Suprapubic skin (tissue), 4 donors: ENCODE results near the gene ZDHHC21. TPM values are rescaled to one million over a fixed set of nuclear protein-coding genes. Genes with fewer than 3 reads are reported as not detected.

Experiments used
- DNase-seq, 2 donors: peaks; one replicate each; pipeline ENCODE4 v3.0.0-alpha.2; 2019; ENCODE audit warnings: low spot score in 2 of 2
- H3K27ac ChIP-seq: fragments of 200-600 bp; sonication (generic); one replicate; pipeline ENCODE4 v1.5.1; 2019
- H3K27me3 ChIP-seq: fragments of 200-600 bp; sonication (generic); one replicate; pipeline ENCODE4 v1.5.1; 2019
- H3K36me3 ChIP-seq: fragments of 200-600 bp; sonication (generic); one replicate; pipeline ENCODE4 v1.5.1; 2019
- H3K4me1 ChIP-seq: fragments of 200-600 bp; sonication (generic); one replicate; pipeline ENCODE4 v1.5.1; 2019
- H3K4me3 ChIP-seq: fragments of 200-600 bp; sonication (generic); one replicate; pipeline ENCODE4 v1.5.1; 2019; ENCODE audit warnings: mild to moderate bottlenecking
- H3K9me3 ChIP-seq: fragments of 200-600 bp; sonication (generic); one replicate; pipeline ENCODE4 v1.5.1; 2019
- CTCF ChIP-seq, 2 donors: fragments of 200-600 bp in 1 of 2; fragments of 450-650 bp in 1 of 2; sonication (generic) in 1 of 2; IDR thresholded peaks; one replicate each; pipeline ENCODE4 v1.5.1; 2016 to 2019; ENCODE audit warnings: antibody characterized with exemption in 2 of 2, mild to moderate bottlenecking in 1 of 2, moderate library complexity in 1 of 2
- EP300 ChIP-seq: sonication (generic); formaldehyde crosslinking; IDR thresholded peaks from one replicate; pipeline ENCODE4 v1.6.1; 2017; ENCODE audit warnings: antibody characterized with exemption
- POLR2A ChIP-seq, 2 donors: fragments of 450-650 bp; IDR thresholded peaks; one replicate each; pipeline ENCODE4 v1.6.1; 2017; ENCODE audit warnings: antibody characterized with exemption in 2 of 2, mild to moderate bottlenecking in 2 of 2, moderate library complexity in 2 of 2
- POLR2AphosphoS5 ChIP-seq, 3 donors: sonication (generic); formaldehyde crosslinking; IDR thresholded peaks; one replicate each; pipeline ENCODE4 v1.6.1; 2017; ENCODE audit warnings: antibody characterized with exemption in 3 of 3
- WGBS: methylation state at CpG from one replicate; pipeline ENCODE4 v1.1.5; 2018; 5-methylcytosine and 5-hydroxymethylcytosine counted together
- total RNA-seq, 4 donors: library from RNA; depleted of rRNA; stranded (reverse); fragments of >200 nt; gene quantifications; one replicate each; pipeline ENCODE4 v1.1.0, GENCODE V29; 2016

Gene ZDHHC21
- total RNA-seq, 4 donors from 2014 or later, result 6.5 to 12.9 (median 9.5) TPM

- Histone ChIP-seq H3K4me3 (no peak overlapping the region), H3K27me3 (no peaks in the 10 kb centered on the region), H3K36me3 (no peaks in the 10 kb centered on the region), H3K27ac (no peak overlapping the region), H3K9me3 (peaks cover 6% of the 10 kb centered on the region), H3K4me1 (no peaks in the 10 kb centered on the region)
- TF ChIP-seq EP300 (no peak), POLR2AphosphoS5 (IDR thresholded peaks at IDR 0.05) (no peak), POLR2A (IDR thresholded peaks at IDR 0.05) (no peak), CTCF (IDR thresholded peaks at IDR 0.05) (no peak)
- DNase-seq, result no peak
Measured at GRCh38 chr9:14710804-14711203, 17.6 kb upstream of the ZDHHC21 start.

GRCh38 chr9:14706530-14707140 lies 13.4 kb upstream of the ZDHHC21 start:
- Histone ChIP-seq H3K9me3 (peaks cover 10% of the 10 kb centered on the region), H3K27ac (no peak overlapping the region)

GRCh38 chr9:14705079-14705478 lies 11.8 kb upstream of the ZDHHC21 start:
- no peak overlapping the region for H3K4me3 ChIP-seq
- H3K27me3 ChIP-seq, result no peaks in the 10 kb centered on the region
- H3K4me1 ChIP-seq, result no peaks in the 10 kb centered on the region
- DNase-seq, result no peak
- TF ChIP-seq CTCF (IDR thresholded peaks at IDR 0.05) (no peak), POLR2AphosphoS5 (IDR thresholded peaks at IDR 0.05) (no peak), POLR2A (IDR thresholded peaks at IDR 0.05) (no peak), EP300 (no peak)
- no peaks in the 10 kb centered on the region for H3K36me3 ChIP-seq
- peaks cover 10% of the 10 kb centered on the region for H3K9me3 ChIP-seq
- H3K27ac ChIP-seq, result no peak overlapping the region

More at GRCh38 chr9:14706530-14707140, 13.4 kb upstream of the ZDHHC21 start:
- no peak overlapping the region for H3K4me3 ChIP-seq
- DNase-seq, result no peak
- TF ChIP-seq POLR2A (IDR thresholded peaks at IDR 0.05) (no peak), CTCF (IDR thresholded peaks at IDR 0.05) (no peak), POLR2AphosphoS5 (IDR thresholded peaks at IDR 0.05) (no peak), EP300 (no peak)
- H3K36me3 ChIP-seq, result no peaks in the 10 kb centered on the region
- H3K4me1 ChIP-seq, result no peaks in the 10 kb centered on the region
- WGBS, result 92% methylated on average over 5 of the region's 5 CpGs
- H3K27me3 ChIP-seq, result no peaks in the 10 kb centered on the region

GRCh38 chr9:14704281-14704680 lies 11.0 kb upstream of the ZDHHC21 start:
- H3K27ac ChIP-seq, result no peak overlapping the region
- DNase-seq, result no peak
- H3K4me3 ChIP-seq, result no peak overlapping the region
- peaks cover 10% of the 10 kb centered on the region for H3K9me3 ChIP-seq
- H3K4me1 ChIP-seq, result no peaks in the 10 kb centered on the region
- H3K27me3 ChIP-seq, result no peaks in the 10 kb centered on the region
- H3K36me3 ChIP-seq, result no peaks in the 10 kb centered on the region
- WGBS, result 100% methylated on average over 3 of the region's 3 CpGs
- TF ChIP-seq POLR2AphosphoS5 (IDR thresholded peaks at IDR 0.05) (no peak), POLR2A (IDR thresholded peaks at IDR 0.05) (no peak), EP300 (no peak), CTCF (IDR thresholded peaks at IDR 0.05) (no peak)

- Histone ChIP-seq H3K36me3 (no peaks in the 10 kb centered on the region), H3K4me3 (no peak overlapping the region), H3K4me1 (no peaks in the 10 kb centered on the region), H3K9me3 (peaks cover 10% of the 10 kb centered on the region), H3K27ac (no peak overlapping the region), H3K27me3 (no peaks in the 10 kb centered on the region)
- no peak for DNase-seq
- TF ChIP-seq CTCF (IDR thresholded peaks at IDR 0.05) (no peak), EP300 (no peak), POLR2AphosphoS5 (IDR thresholded peaks at IDR 0.05) (no peak)
- WGBS, result 41% methylated on average over 4 of the region's 4 CpGs
Measured at GRCh38 chr9:14702200-14702720, 9.0 kb upstream of the ZDHHC21 start.
